Prostate gland (tissue), 2 donors: Measurements from ENCODE around the gene GSTT2.
"Not testable (repeated sequence)": the region's sequence is repeated elsewhere in the genome, so short reads cannot be mapped to it uniquely, and the experiment has no call there.

Source experiments
- CTCF ChIP-seq, 4 experiments: fragments of 200-600 bp in 2 of 4; fragments of 450-650 bp in 2 of 4; sonication (generic) in 2 of 4; IDR thresholded peaks; 1 replicate in 3 of 4; 2 replicates in 1 of 4; pipeline ENCODE4 v1.5.1; 2016 to 2019; ENCODE audit warnings: antibody characterized with exemption in 4 of 4, mild to moderate bottlenecking in 2 of 4, moderate library complexity in 2 of 4
- POLR2A ChIP-seq: fragments of 450-650 bp; IDR thresholded peaks from one replicate; pipeline ENCODE4 v1.6.1; 2016; ENCODE audit warnings: antibody characterized with exemption, mild to moderate bottlenecking
- POLR2AphosphoS5 ChIP-seq: sonication (generic); formaldehyde crosslinking; IDR thresholded peaks from one replicate; pipeline ENCODE4 v1.6.1; 2017; ENCODE audit warnings: antibody characterized with exemption

DNA sequence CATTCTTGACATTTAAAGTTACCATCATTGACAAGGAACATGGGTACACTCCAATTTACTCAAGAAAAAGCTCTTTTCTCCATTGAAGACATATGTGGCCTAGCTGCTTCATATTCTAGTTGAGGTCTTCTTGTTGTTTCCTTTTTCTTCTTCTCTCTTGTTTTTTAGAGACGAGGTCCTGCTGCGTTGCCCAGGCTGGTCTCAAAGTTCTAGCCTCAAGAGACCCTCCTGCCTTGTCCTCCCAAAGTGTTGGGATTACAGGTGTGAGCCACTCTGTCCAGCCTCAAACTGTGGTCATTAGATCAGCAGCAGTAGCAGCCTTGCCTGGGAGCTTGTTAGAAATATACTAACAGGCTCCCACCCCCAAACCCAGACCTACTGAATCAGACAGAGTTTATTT is 13.1 kb downstream of the GSTT2 start:
- TF ChIP-seq CTCF (IDR thresholded peaks at IDR 0.05); POLR2AphosphoS5; POLR2A: not testable (repeated sequence)
